ENCODE results near the gene GAL3ST2.
"Not testable (repeated sequence)": the region's sequence is repeated elsewhere in the genome, so short reads cannot be mapped to it uniquely, and the experiment has no call there.

Gene GAL3ST2

GRCh38 chr2:241821460-241822263, 45.0 kb downstream of the GAL3ST2 start:
- DNase-seq = no peak

- DNase-seq = no peak
Measured at GRCh38 chr2:241822264-241822623, 45.6 kb downstream of the GAL3ST2 start.

- DNase-seq = peak; percentile 24
Measured at GRCh38 chr2:241823531-241824437, 47.2 kb downstream of the GAL3ST2 start.

- no peak for DNase-seq
Measured at GRCh38 chr2:241827394-241827793, 50.8 kb downstream of the GAL3ST2 start.

- no peak for DNase-seq
Measured at GRCh38 chr2:241833101-241833663, 56.6 kb downstream of the GAL3ST2 start.

GRCh38 chr2:241833756-241834526, 57.3 kb downstream of the GAL3ST2 start:
- DNase-seq = not testable (repeated sequence)

- DNase-seq = no peak
Measured at GRCh38 chr2:241834527-241835210, 58.0 kb downstream of the GAL3ST2 start.

- no peak for DNase-seq
Measured at GRCh38 chr2:241835611-241836010, 59.0 kb downstream of the GAL3ST2 start.

- no peak for DNase-seq
Measured at GRCh38 chr2:241836292-241836691, 59.7 kb downstream of the GAL3ST2 start.

GRCh38 chr2:241837197-241837965, 60.8 kb downstream of the GAL3ST2 start:
- DNase-seq = no peak

GRCh38 chr2:241841181-241842066, 64.8 kb downstream of the GAL3ST2 start:
- DNase-seq = no peak

- no peak for DNase-seq
Measured at GRCh38 chr2:241842067-241842415, 65.4 kb downstream of the GAL3ST2 start.

GRCh38 chr2:241842620-241843211, 66.1 kb downstream of the GAL3ST2 start:
- DNase-seq = no peak

- DNase-seq = no peak
Measured at GRCh38 chr2:241843321-241844065, 66.9 kb downstream of the GAL3ST2 start.

GRCh38 chr2:241844066-241844728, 67.6 kb downstream of the GAL3ST2 start:
- no peak for DNase-seq

GRCh38 chr2:241844831-241845578, 68.4 kb downstream of the GAL3ST2 start:
- no peak for DNase-seq

- DNase-seq = no peak
Measured at GRCh38 chr2:241846406-241846805, 69.8 kb downstream of the GAL3ST2 start.
